GM18873 (cell line): ENCODE results near the gene ZNF865.
A peak's percentile ranks its signal among the peaks of the same experiment; 100 is the strongest.

Experiments used
- ATAC-seq: cut with Tn5 transposase; IDR thresholded peaks from one replicate; pipeline ENCODE4 v1.9.1; 2021; ENCODE audit warnings: mild to moderate bottlenecking, moderate library complexity, moderate number of reproducible peaks; ENCODE audit not compliant: unreplicated experiment, low FRiP score

Gene ZNF865

GRCh38 chr19:55643003-55643886 lies 37.8 kb downstream of the ZNF865 start, which contains the start of gene ZNF581:
ZNF581 (plus strand) TSS chr19:55643649; CDS start chr19:55644572, 923 bp downstream.
- ATAC-seq = no peak

- ATAC-seq = no peak
These were observed 38.4 kb downstream of the ZNF865 start for GRCh38 chr19:55643887-55644176.

GRCh38 chr19:55644191-55644833 lies 38.9 kb downstream of the ZNF865 start:
- ATAC-seq = no peak

GRCh38 chr19:55644842-55645511 lies 39.5 kb downstream of the ZNF865 start:
- ATAC-seq = no peak

GRCh38 chr19:55645512-55645881 lies 40.0 kb downstream of the ZNF865 start:
- no peak for ATAC-seq

GRCh38 chr19:55646889-55647731 lies 41.7 kb downstream of the ZNF865 start:
- ATAC-seq = no peak

- no peak for ATAC-seq
These were observed 42.5 kb downstream of the ZNF865 start, which contains the start of gene CCDC106 for GRCh38 chr19:55647732-55648584. CCDC106 (plus strand) TSS chr19:55648212; CDS start chr19:55649047, 835 bp downstream.

GRCh38 chr19:55648585-55649267 lies 43.3 kb downstream of the ZNF865 start:
- ATAC-seq = no peak

GRCh38 chr19:55649268-55650125 lies 44.0 kb downstream of the ZNF865 start:
- no peak for ATAC-seq

GRCh38 chr19:55650126-55650557 lies 44.7 kb downstream of the ZNF865 start:
- no peak for ATAC-seq

- ATAC-seq = no peak
These were observed 45.3 kb downstream of the ZNF865 start for GRCh38 chr19:55650602-55651230.

- no peak for ATAC-seq
These were observed 45.8 kb downstream of the ZNF865 start for GRCh38 chr19:55651236-55651635.

- no peak for ATAC-seq
These were observed 47.1 kb downstream of the ZNF865 start for GRCh38 chr19:55652311-55653128.

- peak; percentile 42 for ATAC-seq
These were observed 48.3 kb downstream of the ZNF865 start for GRCh38 chr19:55653651-55654322.

- peak; percentile 70 for ATAC-seq
These were observed 48.9 kb downstream of the ZNF865 start for GRCh38 chr19:55654323-55654867.
